ENCODE measurements around the gene PAFAH1B2. TPM values are rescaled to one million over a fixed set of nuclear protein-coding genes. Genes with fewer than 3 reads are reported as not detected.

PAFAH1B2 gene
- total RNA-seq, 2 experiments from 2014 or later, result 50.0 to 50.2 TPM

DNA sequence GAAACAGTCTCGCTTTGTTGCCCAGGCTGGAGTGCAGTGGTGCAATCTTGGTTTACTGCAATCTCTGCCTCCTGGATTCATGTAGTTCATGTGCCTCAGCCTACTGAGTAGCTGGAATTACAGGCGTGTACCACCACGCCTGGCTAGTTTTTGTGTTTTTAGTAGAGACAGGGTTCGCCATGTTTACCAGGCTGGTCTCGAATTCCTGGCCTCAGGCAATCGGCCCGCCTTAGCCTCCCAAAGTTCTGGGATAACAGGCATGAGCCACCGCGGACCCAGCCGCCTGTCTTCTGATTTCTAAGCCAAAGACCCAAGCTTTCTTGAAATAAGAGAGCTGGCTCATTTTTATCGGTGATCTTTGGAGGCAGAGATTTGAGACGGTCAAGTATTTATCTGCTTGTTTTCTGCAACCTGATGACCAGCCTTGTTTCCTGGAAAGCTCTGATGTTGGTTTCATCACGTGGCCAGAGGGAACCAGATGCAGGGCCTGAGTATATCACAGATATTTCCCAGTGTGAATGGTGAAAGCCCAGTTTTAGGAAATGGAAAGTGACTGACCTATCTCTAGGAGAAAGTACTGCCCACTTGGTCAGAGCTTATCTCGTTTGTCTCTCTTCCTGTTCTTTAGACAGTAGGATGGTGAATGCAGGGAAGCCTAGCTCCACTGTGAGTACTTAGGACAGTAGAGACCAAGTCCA lies 28.8 kb downstream of the PAFAH1B2 start:
- peaks cover 14% of the 10 kb centered on the region for H3K4me1 Mint-ChIP-seq (ENCODE audit: low read depth)
- intact Hi-C loops (cut with micrococcal nuclease), result no loop called here
- H3K4me3 Mint-ChIP-seq, result no peak overlapping the region
- TF ChIP-seq, protein P1, sequence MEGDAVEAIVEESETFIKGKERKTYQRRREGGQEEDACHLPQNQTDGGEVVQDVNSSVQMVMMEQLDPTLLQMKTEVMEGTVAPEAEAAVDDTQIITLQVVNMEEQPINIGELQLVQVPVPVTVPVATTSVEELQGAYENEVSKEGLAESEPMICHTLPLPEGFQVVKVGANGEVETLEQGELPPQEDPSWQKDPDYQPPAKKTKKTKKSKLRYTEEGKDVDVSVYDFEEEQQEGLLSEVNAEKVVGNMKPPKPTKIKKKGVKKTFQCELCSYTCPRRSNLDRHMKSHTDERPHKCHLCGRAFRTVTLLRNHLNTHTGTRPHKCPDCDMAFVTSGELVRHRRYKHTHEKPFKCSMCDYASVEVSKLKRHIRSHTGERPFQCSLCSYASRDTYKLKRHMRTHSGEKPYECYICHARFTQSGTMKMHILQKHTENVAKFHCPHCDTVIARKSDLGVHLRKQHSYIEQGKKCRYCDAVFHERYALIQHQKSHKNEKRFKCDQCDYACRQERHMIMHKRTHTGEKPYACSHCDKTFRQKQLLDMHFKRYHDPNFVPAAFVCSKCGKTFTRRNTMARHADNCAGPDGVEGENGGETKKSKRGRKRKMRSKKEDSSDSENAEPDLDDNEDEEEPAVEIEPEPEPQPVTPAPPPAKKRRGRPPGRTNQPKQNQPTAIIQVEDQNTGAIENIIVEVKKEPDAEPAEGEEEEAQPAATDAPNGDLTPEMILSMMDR (IDR thresholded peaks at IDR 0.05), result no peak
- ATAC-seq (no peak), DNase-seq (no peak)
- CTCF ChIA-PET, result interaction anchor here (0.7 to 3.6 kb wide), 8 partner anchors 8 to 382 kb away, joined by 3 to 27 read pairs (median 4); partner anchors contain the start of gene APOA5
- H3K27me3 Mint-ChIP-seq, result no peaks in the 10 kb centered on the region
- no peaks in the 10 kb centered on the region for H3K9me3 Mint-ChIP-seq
- peak overlapping the region; percentile 75 for H3K27ac Mint-ChIP-seq
- peaks cover 9% of the 10 kb centered on the region for H3K36me3 Mint-ChIP-seq (ENCODE audit: low read depth)
- POLR2A ChIA-PET, result interaction anchor here (0.7 to 1.9 kb wide), 9 partner anchors 8 to 337 kb away, joined by 3 to 7 read pairs (median 4); partner anchors contain the start of gene PAFAH1B2

DNA sequence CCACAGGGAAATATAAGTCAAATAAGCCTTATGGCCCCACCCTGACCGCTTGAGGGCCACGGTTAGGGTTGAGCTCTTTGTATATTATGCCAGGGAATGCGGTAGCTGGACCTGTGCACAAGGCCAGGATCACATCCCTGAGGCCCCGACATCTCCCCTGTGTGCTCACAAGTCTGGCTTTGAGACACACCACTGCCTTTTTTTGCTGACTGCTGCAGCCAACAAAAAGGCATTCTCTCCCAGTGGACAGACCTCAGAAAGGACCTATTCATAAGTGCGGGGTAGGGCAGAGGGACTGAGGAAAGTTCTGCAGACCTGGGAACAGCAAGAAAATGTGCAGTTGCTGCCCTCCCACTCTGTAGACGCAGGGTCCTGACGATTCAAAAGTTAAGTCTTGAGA lies 31.0 kb downstream of the PAFAH1B2 start:
- ChIA-PET POLR2A (interaction anchor here (0.7 kb wide), 1 partner anchor 220 kb away, joined by 3 read pairs; no protein-coding TSS in a partner anchor), CTCF (interaction anchor here (1.2 to 8.8 kb wide), 3 partner anchors 18 to 54 kb away, joined by 3 to 125 read pairs (median 3); partner anchors contain the start of genes PCSK7 and RNF214)
- no peak for DNase-seq
- Mint-ChIP-seq H3K4me1 (ENCODE audit: low read depth) (peaks cover 31% of the 10 kb centered on the region), H3K4me3 (no peak overlapping the region), H3K27me3 (no peaks in the 10 kb centered on the region), H3K27ac (peak overlapping the region; percentile 33), H3K9me3 (no peaks in the 10 kb centered on the region), H3K36me3 (ENCODE audit: low read depth) (peaks cover 4% of the 10 kb centered on the region)
- intact Hi-C loops (cut with micrococcal nuclease), result loop anchor here (5.0 kb wide), 1 partner anchor 57 kb away; the partner anchor contains the start of genes PCSK7 and RNF214
- TF ChIP-seq, protein P1 (IDR thresholded peaks at IDR 0.05), result no peak
- no peak for ATAC-seq

GRCh38 chr11:117175781-117176180 lies 31.7 kb downstream of the PAFAH1B2 start:
- ChIA-PET CTCF (interaction anchor here (0.7 to 8.8 kb wide), 4 partner anchors 19 to 54 kb away, joined by 3 to 125 read pairs (median 4); partner anchors contain the start of genes PCSK7 and RNF214), POLR2A (interaction anchor here (1.0 to 1.2 kb wide), 3 partner anchors 14 to 54 kb away, joined by 3 to 5 read pairs (median 3); no protein-coding TSS in a partner anchor)
- TF ChIP-seq, protein P1 (IDR thresholded peaks at IDR 0.05), result no peak
- no peaks in the 10 kb centered on the region for H3K27me3 Mint-ChIP-seq
- no peaks in the 10 kb centered on the region for H3K36me3 Mint-ChIP-seq (ENCODE audit: low read depth)
- DNase-seq (no peak), ATAC-seq (no peak)
- no peaks in the 10 kb centered on the region for H3K9me3 Mint-ChIP-seq
- intact Hi-C loops (cut with micrococcal nuclease), result loop anchor here (5.0 kb wide), 1 partner anchor 57 kb away; the partner anchor contains the start of genes PCSK7 and RNF214
- H3K27ac Mint-ChIP-seq, result no peak overlapping the region
- H3K4me3 Mint-ChIP-seq, result no peak overlapping the region
- H3K4me1 Mint-ChIP-seq (ENCODE audit: low read depth), result peaks cover 35% of the 10 kb centered on the region

- intact Hi-C loops (cut with micrococcal nuclease), result loop anchor here (5.0 kb wide), 1 partner anchor 56 kb away; the partner anchor contains the start of genes PCSK7 and RNF214
- TF ChIP-seq, protein P1 (IDR thresholded peaks at IDR 0.05), result no peak
- no peaks in the 10 kb centered on the region for H3K36me3 Mint-ChIP-seq (ENCODE audit: low read depth)
- no peak overlapping the region for H3K27ac Mint-ChIP-seq
- POLR2A ChIA-PET, result interaction anchor here (1.0 to 4.3 kb wide), 4 partner anchors 14 to 54 kb away, joined by 3 to 25 read pairs (median 4); partner anchors contain the start of gene PAFAH1B2
- H3K9me3 Mint-ChIP-seq, result no peaks in the 10 kb centered on the region
- DNase-seq (no peak), ATAC-seq (no peak)
- CTCF ChIA-PET, result interaction anchor here (0.7 to 8.8 kb wide), 3 partner anchors 19 to 53 kb away, joined by 3 to 125 read pairs (median 4); partner anchors contain the start of genes PCSK7 and RNF214
- H3K4me3 Mint-ChIP-seq, result no peak overlapping the region
- H3K4me1 Mint-ChIP-seq (ENCODE audit: low read depth), result peaks cover 39% of the 10 kb centered on the region
- no peaks in the 10 kb centered on the region for H3K27me3 Mint-ChIP-seq
Measured at GRCh38 chr11:117176186-117176585, 32.1 kb downstream of the PAFAH1B2 start.

Measured in activated CD8-positive, alpha-beta T cell treated with anti-CD3 and anti-CD28 coated beads for 36 hours (primary cell).